ENCODE data around the gene ZNF280C. TPM values are rescaled to one million over a fixed set of nuclear protein-coding genes. Genes with fewer than 3 reads are reported as not detected.
A peak's percentile ranks its signal among the peaks of the same experiment; 100 is the strongest.

The ZNF280C gene
- polyA plus RNA-seq, 4 donors, result 6.3 to 7.7 (median 6.6) TPM

- DNase-seq (ENCODE audit: low read depth in 4 of 4, low spot score in 3 of 4), result no peak
Observed at GRCh38 chrX:130184168-130184567, 84.5 kb downstream of the ZNF280C start.

- no peak for DNase-seq (ENCODE audit: low read depth in 4 of 4, low spot score in 3 of 4)
Observed at GRCh38 chrX:130179579-130180215, 89.0 kb downstream of the ZNF280C start.

GRCh38 chrX:130179170-130179569 lies 89.5 kb downstream of the ZNF280C start:
- no peak for DNase-seq (ENCODE audit: low read depth in 4 of 4, low spot score in 3 of 4)

- DNase-seq (ENCODE audit: low read depth in 4 of 4, low spot score in 3 of 4), result no peak
Observed at GRCh38 chrX:130176942-130177341, 91.8 kb downstream of the ZNF280C start.

- DNase-seq (ENCODE audit: low read depth in 4 of 4, low spot score in 3 of 4), result no peak
Observed at GRCh38 chrX:130176354-130176776, 92.3 kb downstream of the ZNF280C start.

- no peak for DNase-seq (ENCODE audit: low read depth in 4 of 4, low spot score in 3 of 4)
Observed at GRCh38 chrX:130174937-130175336, 93.8 kb downstream of the ZNF280C start.

GRCh38 chrX:130174045-130174704 lies 94.5 kb downstream of the ZNF280C start:
- DNase-seq (ENCODE audit: low read depth in 4 of 4, low spot score in 3 of 4), result no peak

GRCh38 chrX:130173190-130173895 lies 95.4 kb downstream of the ZNF280C start:
- DNase-seq (ENCODE audit: low read depth in 4 of 4, low spot score in 3 of 4), result no peak

- DNase-seq (ENCODE audit: low read depth in 4 of 4, low spot score in 3 of 4), result no peak
Observed at GRCh38 chrX:130172127-130172845, 96.4 kb downstream of the ZNF280C start.

- no peak for DNase-seq (ENCODE audit: low read depth in 4 of 4, low spot score in 3 of 4)
Observed at GRCh38 chrX:130171446-130172126, 97.1 kb downstream of the ZNF280C start, which contains the start of gene RAB33A. RAB33A (plus strand) TSS chrX:130171962; CDS start chrX:130172063, 101 bp downstream.

GRCh38 chrX:130170752-130171445 lies 97.8 kb downstream of the ZNF280C start:
- no peak for DNase-seq (ENCODE audit: low read depth in 4 of 4, low spot score in 3 of 4)

GRCh38 chrX:130167040-130167439 lies 101.7 kb downstream of the ZNF280C start:
- no peak for DNase-seq (ENCODE audit: low read depth in 4 of 4, low spot score in 3 of 4)

- DNase-seq (ENCODE audit: low read depth in 4 of 4, low spot score in 3 of 4), result no peak
Observed at GRCh38 chrX:130166503-130166777, 102.3 kb downstream of the ZNF280C start.

- DNase-seq (ENCODE audit: low read depth in 4 of 4, low spot score in 3 of 4), result peak; percentile 81 to 85 (median 84)
Observed at GRCh38 chrX:130165703-130166502, 102.8 kb downstream of the ZNF280C start, which contains the start of gene AIFM1. AIFM1 (minus strand) TSS chrX:130165841; CDS start chrX:130165656, 185 bp downstream.

- DNase-seq (ENCODE audit: low read depth in 4 of 4, low spot score in 3 of 4), result no peak
Observed at GRCh38 chrX:130165181-130165702, 103.5 kb downstream of the ZNF280C start.

- DNase-seq (ENCODE audit: low read depth in 4 of 4, low spot score in 3 of 4), result no peak
Observed at GRCh38 chrX:130163398-130163797, 105.3 kb downstream of the ZNF280C start.

GRCh38 chrX:130162094-130162735 lies 106.5 kb downstream of the ZNF280C start:
- DNase-seq (ENCODE audit: low read depth in 4 of 4, low spot score in 3 of 4), result no peak

- DNase-seq (ENCODE audit: low read depth in 4 of 4, low spot score in 3 of 4), result no peak
Observed at GRCh38 chrX:130159776-130160175, 108.9 kb downstream of the ZNF280C start.

All from left renal pelvis (tissue), 4 donors.